ENCODE data around the gene TBC1D14. TPM values are rescaled to one million over a fixed set of nuclear protein-coding genes. Genes with fewer than 3 reads are reported as not detected.

Gene TBC1D14
- total and polyA plus RNA-seq, 10 of the 15 experiments (the other 5 are each of a cell fraction or from before 2014, with no cell fraction given) = 0.87 to 39.3 (median 30.1) TPM

- Histone ChIP-seq H2AFZ (ENCODE audit: control insufficient read depth, low read depth, low read length) (no peak overlapping the region), H3K4me2 (ENCODE audit: control insufficient read depth, insufficient read depth) (no peak overlapping the region), H4K20me1 (ENCODE audit: control insufficient read depth, insufficient read depth) (no peaks in the 10 kb centered on the region), H3K9ac (ENCODE audit: control insufficient read depth, insufficient read depth, low read length) (no peak overlapping the region), H3K27me3 (replicated peaks in 1 of 2; ENCODE audit: control insufficient read depth in 2 of 2, insufficient read depth in 2 of 2, low read length in 1 of 2) (no peaks in the 10 kb centered on the region), H3K4me1 (ENCODE audit: control insufficient read depth, insufficient read depth, low read length) (no peaks in the 10 kb centered on the region), H3K4me3 (no peak overlapping the region), H3K36me3 (ENCODE audit: control insufficient read depth in 2 of 2, insufficient read depth in 2 of 2, low read length in 1 of 2) (peaks cover 28 to 35% of the 10 kb centered on the region in 2 experiments), H3K79me2 (ENCODE audit: control insufficient read depth, insufficient read depth, low read length) (no peaks in the 10 kb centered on the region), H3K9me3 (replicated peaks; ENCODE audit: control insufficient read depth, insufficient read depth, low read length) (no peaks in the 10 kb centered on the region), H3K27ac (ENCODE audit: control insufficient read depth, insufficient read depth) (no peak overlapping the region)
- no TSS peak for BruUV-seq (replicated peaks)
- intact Hi-C loops (cut with micrococcal nuclease; ENCODE audit: unreplicated experiment) = no loop called here
- SMC1A ChIA-PET (ENCODE audit: uncharacterized antibody, unreplicated experiment) = no interaction called here
- CTCF ChIA-PET = interaction anchor here (1.3 kb wide), 1 partner anchor 10 kb away, joined by 3 read pairs; no protein-coding TSS in a partner anchor
- POLR2A ChIA-PET = no interaction called here
- in situ Hi-C loops (cut with MboI) = no loop called here
- no peak for TF ChIP-seq ZNF24 (IDR thresholded peaks at IDR 0.05)
- TF ChIP-seq ASH2L (IDR thresholded peaks at IDR 0.05; ENCODE audit: borderline replicate concordance, low read depth) = no peak
- TF ChIP-seq RELB (IDR thresholded peaks at IDR 0.05; ENCODE audit: low read depth) = no peak
- no peak for TF ChIP-seq NRF1 (conservative IDR thresholded peaks at IDR 0.05; ENCODE audit: low read depth, low read length)
- no peak for TF ChIP-seq PRDM15 (CRISPR knock-in tag; IDR thresholded peaks at IDR 0.05)
- no peak for TF ChIP-seq EGR1 (IDR thresholded peaks at IDR 0.05; ENCODE audit: borderline replicate concordance in 1 of 2, low read depth in 2 of 2, low read length in 2 of 2)
- no peak for TF ChIP-seq NR2C2 (IDR thresholded peaks at IDR 0.05; ENCODE audit: borderline replicate concordance, control insufficient read depth, insufficient read length, low read depth)
- no peak for TF ChIP-seq FOS (IDR thresholded peaks at IDR 0.05; ENCODE audit: borderline replicate concordance, extremely low read depth, insufficient read length)
- WGBS (ENCODE audit: insufficient coverage, insufficient replicate concordance, low lambda C conversion rate, missing lambda C conversion rate) = 99% methylated on average over 8 of the region's 8 CpGs
- ATAC-seq (no peak), DNase-seq (ENCODE audit: low read depth, low spot score) (no peak), FAIRE-seq (no peak)
- RAD21 ChIA-PET (ENCODE audit: unreplicated experiment) = interaction anchor here (0.6 kb wide), 1 partner anchor 80 kb away, joined by 4 read pairs; no protein-coding TSS in a partner anchor
These were observed 94.2 kb downstream of the TBC1D14 start for GRCh38 chr4:7003879-7004240.
